Measurements from ENCODE around the gene UBQLN4.
A peak's percentile ranks its signal among the peaks of the same experiment; 100 is the strongest.
"Not testable (repeated sequence)": the region's sequence is repeated elsewhere in the genome, so short reads cannot be mapped to it uniquely, and the experiment has no call there.

Gene UBQLN4

DNA sequence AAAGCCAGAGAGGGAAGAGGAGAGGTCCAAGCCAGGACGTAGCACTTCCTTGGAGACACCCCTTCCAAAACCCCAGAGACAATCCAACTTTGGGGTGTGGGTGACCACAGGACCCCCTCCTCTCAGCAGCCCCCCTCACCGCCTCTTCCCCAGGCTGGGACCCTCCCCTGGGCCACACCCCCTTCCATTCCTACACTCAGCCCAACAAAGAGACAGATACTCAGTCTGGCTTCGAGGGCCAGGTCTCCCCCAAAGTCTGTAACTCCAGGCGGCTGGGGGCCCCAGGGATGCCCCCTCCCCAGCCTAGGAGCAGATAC is 27.2 kb upstream of the UBQLN4 start:
- DNase-seq, result no peak

DNA sequence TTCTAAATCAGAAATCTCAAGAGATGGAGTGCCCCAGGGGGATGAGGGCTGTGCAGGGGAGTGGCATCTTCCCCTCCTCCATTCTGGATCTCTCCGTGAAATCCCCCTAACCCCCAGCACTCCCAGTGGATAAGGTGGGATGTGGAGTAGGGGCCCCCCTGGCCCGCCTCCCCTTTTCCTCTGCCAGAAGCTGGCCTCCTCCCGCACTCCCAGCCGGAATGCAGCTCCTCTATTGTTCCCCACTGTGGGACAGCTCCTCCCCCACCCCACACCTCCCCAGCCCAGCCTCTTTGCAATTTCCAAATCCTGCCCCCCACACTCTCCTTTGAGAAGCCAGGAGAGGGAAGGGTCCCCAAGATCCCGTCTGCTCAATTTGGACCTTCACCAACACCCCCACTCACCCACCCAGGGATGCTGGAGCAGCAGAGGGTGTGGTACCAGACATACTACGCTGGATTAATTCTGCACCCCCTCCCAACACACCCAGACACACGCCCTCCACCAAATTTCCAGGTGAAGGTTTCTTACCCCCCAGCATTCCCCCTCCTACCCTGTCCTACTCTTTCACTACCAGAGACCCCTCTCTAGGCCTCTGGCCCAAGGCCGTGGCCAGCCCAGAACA is 26.8 kb upstream of the UBQLN4 start:
- no peak for DNase-seq

- no peak for DNase-seq
Measured at GRCh38 chr1:156079762-156080161, 26.2 kb upstream of the UBQLN4 start.

- DNase-seq, result no peak
Measured at GRCh38 chr1:156078728-156079127, 25.1 kb upstream of the UBQLN4 start.

DNA sequence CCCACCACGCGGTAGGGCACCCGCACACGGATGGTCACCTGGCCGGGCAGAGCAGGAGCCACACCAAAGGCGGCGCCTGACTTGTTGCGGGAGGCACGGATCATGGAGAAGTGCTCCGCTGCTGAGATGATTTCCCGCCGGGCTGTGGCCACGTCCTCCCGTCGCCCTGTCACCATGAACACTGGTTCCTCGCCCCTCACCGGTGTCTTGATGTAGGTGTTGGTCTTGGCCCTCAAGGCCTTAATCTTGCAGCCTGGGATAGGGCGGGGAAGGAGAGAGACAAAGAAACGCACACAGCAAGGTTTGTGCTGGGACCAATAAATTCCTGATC is 23.8 kb upstream of the UBQLN4 start:
- no peak for DNase-seq

DNA sequence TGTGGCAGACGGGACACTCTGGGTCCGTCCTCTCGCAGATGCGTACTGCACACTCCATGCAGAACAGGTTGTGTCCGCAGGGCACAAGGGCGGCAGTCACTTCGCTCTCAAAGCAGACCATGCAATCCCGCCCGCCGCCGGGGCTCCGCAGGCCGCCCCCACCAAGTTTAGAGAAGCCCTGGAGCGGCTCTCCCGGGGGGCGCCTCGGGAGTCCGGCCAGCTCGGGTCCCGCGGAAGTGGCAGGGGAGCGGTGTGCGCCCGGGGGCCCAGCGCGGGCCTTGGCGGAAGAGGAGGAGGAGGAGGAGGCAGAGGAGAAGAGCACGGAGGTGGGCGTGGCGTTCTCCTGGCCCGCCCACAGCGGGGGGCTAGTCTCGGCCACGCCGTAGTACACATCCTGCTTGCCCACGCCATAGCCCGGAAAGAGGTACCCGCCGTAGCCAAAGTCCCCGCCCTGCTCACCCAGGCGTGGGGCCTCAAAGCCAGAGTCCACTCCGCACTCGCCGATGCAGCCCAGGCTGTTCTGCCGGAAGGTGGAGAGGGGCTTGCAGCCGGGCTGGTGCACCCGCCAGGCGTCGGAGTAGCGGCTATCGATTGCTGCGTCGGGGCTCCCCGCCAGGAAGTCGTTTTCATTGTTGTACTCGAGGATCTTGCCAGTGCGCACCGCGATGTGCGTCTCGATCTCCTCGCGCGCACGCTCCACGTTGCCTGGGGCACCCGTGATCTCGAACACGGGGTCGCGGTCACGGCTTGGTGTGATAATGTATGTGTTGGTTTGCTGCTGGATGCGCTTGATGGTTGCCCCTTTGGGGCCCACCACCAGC is 23.2 kb upstream of the UBQLN4 start:
- DNase-seq, result no peak

- DNase-seq, result no peak
Measured at GRCh38 chr1:156075775-156076204, 22.2 kb upstream of the UBQLN4 start.

DNA sequence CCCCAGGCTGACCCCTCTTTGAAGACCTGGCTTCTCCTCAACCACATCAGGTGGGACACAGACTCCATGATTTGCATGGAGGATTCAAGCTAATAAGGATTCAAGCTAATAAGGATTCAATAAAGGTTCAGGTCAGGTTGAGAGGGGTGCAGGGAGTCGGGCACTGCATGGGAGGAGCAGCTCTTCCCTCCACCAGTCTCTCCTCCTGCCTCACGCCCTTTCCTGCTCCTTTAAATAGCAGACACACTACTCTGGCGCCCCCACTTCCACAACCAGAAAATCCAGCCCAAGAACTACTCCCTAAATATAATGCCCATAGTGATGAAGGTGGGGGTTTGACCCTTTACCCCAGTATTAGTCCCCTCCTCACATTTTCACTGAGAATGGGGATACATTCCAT is 21.6 kb upstream of the UBQLN4 start:
- peak; percentile 22 for DNase-seq

- DNase-seq, result no peak
Measured at GRCh38 chr1:156074661-156075060, 21.1 kb upstream of the UBQLN4 start.

DNA sequence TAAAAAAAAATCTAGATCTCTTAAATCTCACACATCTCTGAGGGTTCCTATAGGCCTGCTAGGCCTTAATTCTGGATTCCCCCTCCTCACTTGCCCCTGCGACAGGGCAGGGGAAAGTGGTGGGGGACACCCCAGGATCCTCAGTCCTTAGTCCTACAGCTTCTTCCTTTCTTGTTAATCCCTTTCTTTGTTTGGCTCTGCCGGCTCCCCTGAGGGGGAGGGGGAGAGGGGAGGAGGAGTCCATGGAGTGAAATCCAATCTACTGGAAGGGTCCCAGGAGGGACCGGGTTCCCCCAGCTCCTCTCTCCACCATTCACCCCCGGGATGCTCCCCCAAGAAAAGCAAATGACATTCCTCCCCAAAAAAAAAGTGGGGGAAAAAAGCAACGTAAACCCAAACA is 20.1 kb upstream of the UBQLN4 start:
- no peak for DNase-seq

DNA sequence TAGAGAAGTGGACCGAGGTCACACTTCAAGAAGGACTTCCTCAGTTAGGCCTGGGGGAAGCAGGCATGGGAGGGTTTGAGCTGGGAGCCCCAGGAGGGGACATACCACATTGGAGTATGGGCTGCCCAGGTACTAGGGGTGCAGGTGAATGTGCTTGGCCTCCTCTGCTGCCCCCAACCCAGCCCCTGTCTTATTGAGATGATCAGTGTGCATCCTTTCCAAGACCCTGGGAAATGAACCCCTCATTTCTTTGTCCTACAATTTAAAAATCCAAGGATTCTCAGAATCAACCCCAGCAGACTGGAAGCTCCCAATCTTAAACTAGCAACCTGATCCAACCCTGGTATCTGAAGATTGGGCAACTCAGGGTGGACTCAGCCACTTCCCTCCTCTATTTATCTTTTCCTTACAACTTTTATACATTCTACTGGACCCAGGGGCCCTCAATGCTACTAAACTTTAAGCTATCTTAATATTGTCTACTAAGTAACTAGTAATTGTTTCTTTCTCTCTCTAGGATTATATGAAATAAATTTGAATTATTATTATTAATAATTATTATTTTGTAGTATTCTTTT is 19.6 kb upstream of the UBQLN4 start:
- no peak for DNase-seq

GRCh38 chr1:156072251-156072650 is 18.7 kb upstream of the UBQLN4 start:
- DNase-seq, result no peak

DNA sequence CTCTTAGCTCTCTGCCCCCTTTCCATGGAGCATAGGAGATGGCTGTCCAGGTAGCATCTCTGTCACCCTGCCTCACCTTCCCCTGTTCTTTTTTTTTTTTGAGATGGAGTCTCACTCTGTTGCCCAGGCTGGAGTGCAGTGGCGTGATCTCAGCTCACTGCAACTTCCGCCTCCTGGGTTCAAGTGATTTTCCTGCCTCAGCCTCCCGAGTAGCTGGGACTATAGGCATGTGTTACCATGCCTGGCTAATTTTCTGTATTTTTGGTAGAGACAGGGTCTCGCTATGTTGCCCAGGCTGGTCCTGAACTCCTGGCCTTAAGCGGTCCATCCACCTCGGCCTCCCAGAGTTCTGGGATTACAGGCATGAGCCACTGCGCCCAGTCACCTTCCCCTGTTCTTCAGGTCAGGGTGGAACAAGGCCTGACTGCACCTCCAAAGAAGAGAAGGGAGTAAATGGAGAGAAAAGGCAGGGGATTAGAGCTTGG is 17.8 kb upstream of the UBQLN4 start:
- not testable (repeated sequence) for DNase-seq

DNA sequence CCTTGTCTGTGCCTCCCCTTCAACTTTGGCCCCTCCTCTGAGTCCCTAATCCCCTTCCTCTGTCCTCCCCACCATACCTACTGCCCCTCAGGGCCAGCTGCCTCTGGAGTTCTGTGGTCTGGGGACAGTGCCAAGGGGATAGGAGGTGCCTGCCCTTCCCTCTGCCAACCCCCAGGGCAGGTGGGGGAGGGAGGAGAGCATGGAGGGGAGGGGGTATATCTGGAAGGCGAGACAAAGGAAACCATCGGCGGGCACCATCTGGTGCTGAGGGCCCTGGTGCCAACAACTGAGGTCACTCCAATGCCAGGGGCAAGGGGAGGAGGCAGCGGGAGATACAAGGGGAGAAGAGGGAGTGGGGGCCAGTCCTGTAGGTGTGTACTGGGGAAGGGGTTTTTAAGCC is 16.9 kb upstream of the UBQLN4 start:
- no peak for DNase-seq

DNA sequence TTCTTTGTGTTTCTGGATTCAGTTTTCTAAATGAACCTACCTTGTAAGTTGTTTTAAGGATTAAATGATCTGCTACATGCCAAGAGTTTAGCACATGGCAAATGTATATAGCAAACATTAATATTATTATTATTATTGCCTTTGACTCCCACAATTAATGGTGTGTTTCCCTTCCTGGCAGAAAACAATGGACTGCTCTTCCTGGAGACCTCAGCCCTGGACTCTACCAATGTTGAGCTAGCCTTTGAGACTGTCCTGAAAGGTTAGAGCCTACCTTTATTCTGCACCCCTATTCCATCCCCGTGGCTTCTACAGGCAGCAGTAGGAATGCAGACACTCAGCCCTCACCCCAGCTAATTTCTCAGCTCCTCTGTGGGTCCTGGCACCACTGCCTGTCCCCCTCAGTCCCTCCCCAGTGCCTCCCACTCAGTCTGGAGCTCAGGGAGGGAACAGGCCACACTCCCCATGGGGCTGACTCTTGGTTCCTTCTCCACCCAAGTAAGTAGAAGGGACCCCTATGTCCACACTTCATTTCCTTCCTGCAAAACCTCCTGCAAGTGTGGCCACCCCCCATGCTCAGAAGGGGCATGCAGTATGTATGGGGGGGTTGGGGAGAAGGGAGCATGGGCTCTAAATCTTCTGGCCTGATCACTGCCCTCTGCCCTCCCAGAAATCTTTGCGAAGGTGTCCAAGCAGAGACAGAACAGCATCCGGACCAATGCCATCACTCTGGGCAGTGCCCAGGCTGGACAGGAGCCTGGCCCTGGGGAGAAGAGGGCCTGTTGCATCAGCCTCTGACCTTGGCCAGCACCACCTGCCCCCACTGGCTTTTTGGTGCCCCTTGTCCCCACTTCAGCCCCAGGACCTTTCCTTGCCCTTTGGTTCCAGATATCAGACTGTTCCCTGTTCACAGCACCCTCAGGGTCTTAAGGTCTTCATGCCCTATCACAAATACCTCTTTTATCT is 16.2 kb upstream of the UBQLN4 start:
- DNase-seq, result no peak

- no peak for DNase-seq
Measured at GRCh38 chr1:156067262-156067661, 13.7 kb upstream of the UBQLN4 start.

DNA sequence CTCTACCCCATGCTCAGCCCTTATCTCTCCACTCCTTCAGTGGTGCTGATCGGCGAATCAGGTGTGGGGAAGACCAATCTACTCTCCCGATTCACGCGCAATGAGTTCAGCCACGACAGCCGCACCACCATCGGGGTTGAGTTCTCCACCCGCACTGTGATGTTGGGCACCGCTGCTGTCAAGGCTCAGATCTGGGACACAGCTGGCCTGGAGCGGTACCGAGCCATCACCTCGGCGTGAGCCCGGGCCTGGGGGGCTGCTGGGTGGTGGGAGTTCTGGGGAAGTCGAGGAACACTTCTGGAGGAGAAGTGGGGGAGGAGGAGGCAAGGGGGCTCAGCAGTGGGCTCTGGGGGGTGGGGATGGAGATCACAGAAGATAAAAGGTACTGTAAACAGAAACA is 12.3 kb upstream of the UBQLN4 start:
- no peak for DNase-seq

DNA sequence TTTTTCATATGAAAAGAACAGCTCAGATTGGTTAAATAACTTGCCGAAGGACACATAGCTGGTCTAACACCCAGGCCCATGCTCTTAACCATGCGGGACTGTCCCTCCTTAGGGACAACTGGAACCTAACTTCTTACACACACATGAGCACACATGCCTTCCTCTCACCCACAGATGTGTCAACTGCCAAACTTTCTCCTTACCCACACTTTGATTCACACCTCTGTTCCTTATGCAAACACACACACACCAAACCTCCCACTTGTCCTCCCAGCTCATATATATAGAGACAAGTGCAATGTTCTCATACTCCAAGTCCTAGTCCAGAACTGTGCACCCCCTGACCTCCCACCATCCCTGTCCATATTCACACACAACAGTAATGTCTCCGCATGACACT is 11.6 kb upstream of the UBQLN4 start:
- DNase-seq, result no peak

DNA sequence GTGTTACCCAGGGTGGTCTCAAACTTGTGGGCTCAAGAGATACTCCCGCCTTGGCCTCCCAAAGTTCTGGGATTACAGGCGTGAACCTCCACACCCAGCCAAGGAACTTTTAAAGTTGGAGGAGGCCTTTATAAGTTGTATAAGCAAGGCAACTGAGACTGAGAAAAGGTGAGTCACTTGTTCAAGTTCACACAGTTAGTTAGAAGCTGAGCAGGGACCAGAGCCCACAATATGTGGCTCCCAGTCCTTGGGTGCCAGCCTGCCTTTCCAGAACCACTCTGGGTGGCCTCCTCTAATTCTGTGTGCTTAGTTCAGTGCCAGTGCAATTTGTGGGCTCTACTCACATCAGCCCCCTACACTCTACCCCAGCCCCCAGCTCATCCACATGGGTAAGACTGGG is 11.0 kb upstream of the UBQLN4 start:
- no peak for DNase-seq

DNA sequence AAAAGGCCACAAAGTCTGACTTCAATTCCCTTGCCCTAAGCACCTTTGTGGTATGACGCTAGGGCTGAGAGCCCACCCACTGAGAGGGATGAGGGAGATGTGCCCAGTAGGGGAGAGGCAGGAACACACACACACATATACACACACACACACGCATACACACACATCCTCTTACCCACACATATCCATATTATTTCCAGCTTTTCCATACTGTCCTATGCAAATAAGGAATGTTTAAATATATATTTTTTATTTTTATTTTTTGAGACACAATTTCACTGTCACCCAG is 10.3 kb upstream of the UBQLN4 start:
- no peak for DNase-seq

DNA sequence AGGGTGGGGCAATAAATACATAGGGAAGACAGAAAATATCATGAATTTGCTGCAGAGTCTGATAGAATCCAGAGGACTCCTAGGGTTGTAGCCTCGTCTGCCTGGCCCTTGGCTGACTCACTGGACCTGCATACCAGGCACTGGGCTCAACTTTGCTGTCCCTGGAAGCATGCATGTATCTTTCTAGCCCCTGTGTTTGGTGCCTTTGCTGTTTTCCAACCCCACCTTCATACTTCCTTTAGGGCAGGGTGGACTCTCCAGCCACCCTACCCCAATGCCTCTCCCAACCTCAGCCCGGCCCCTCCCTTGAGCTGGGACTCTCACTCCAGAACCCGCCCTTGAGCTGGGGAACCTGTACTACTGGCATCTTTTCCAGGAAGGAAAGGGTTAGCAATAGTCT is 8.6 kb upstream of the UBQLN4 start:
- DNase-seq, result no peak

DNA sequence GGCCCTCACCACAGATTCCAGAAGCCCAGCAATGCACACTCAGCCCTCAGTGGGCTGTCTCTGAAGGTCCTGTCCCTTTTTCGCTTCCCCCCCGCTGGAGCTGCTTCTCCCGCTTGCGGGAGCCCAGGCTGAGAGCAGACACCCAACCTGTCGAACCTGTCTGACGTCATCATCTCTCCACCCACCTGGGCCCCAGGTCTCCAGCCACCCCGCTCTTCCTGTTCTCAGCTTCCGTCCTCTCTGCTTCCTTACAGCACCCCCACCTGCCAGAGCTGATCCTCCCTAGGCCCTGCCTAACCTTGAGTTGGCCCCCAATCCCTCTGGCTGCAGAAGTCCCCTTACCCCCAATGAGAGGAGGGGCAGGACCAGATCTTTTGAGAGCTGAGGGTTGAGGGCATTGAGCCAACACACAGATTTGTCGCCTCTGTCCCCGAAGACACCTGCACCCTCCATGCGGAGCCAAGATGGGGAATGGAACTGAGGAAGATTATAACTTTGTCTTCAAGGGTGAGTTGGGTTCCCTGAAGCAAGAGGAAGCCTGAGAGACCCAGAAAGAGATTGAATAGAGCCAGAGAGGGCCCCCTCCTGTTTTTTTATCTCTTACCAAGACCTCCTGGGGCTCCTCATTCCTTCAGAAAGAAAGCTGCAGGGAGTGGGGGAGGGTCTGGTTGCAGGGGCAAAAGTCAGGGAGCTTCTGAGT is 7.5 kb upstream of the UBQLN4 start, which contains the start of gene RAB25:
RAB25 (plus strand) TSS at position 224 of the 700 bp plus-strand sequence; CDS start at position 465, 241 bp downstream.
- DNase-seq, result no peak
